OCI-LY3 (cell line): ENCODE measurements around the gene TMED5.

ENCODE experiments used
- H2AFZ ChIP-seq: fragments of 200-600, 300-600 bp; shearing (Covaris generic); 2 replicates; pipeline ENCODE4 v1.6.0; 2014; ENCODE audit warnings: antibody characterized with exemption, low read depth, low read length
- H3K27ac ChIP-seq: fragments of 200-600, 300-600 bp; sonication (generic); 2 replicates; pipeline ENCODE4 v1.5.1; 2014; ENCODE audit warnings: mild to moderate bottlenecking, low read length, moderate library complexity, mixed read lengths
- H3K27me3 ChIP-seq: fragments of 200-600, 300-600 bp; sonication (generic); 2 replicates; pipeline ENCODE4 v1.6.1; 2014; ENCODE audit warnings: low read depth, low read length, mixed read lengths
- H3K36me3 ChIP-seq: fragments of 200-600, 300-600 bp; sonication (generic); replicated peaks from 2 replicates; pipeline ENCODE3; 2014; ENCODE audit warnings: low read depth, low read length, mixed read lengths
- H3K4me1 ChIP-seq: fragments of 300-600, 200-600 bp; sonication (generic); 2 replicates; pipeline ENCODE4 v1.6.1; 2014; ENCODE audit warnings: low read length, mixed read lengths
- H3K4me2 ChIP-seq: fragments of 200-600, 300-600 bp; sonication (generic); 2 replicates; pipeline ENCODE4 v1.6.1; 2014; ENCODE audit warnings: low read length, mixed read lengths
- H3K4me3 ChIP-seq: fragments of 300-600, 200-600 bp; sonication (generic); 2 replicates; pipeline ENCODE4 v1.5.1; 2014; ENCODE audit warnings: antibody characterized with exemption, mild to moderate bottlenecking, low read length, moderate library complexity
- H3K79me2 ChIP-seq: fragments of 300-600, 200-600 bp; shearing (Covaris generic); 2 replicates; pipeline ENCODE4 v1.6.1; 2014; ENCODE audit warnings: mild to moderate bottlenecking, low read length, mixed read lengths
- H3K9ac ChIP-seq: fragments of 300-600, 200-600 bp; shearing (Covaris generic); 2 replicates; pipeline ENCODE4 v1.6.0; 2014; ENCODE audit warnings: mild to moderate bottlenecking, low read length, moderate library complexity
- H3K9me3 ChIP-seq: fragments of 200-600, 300-600 bp; shearing (Covaris generic); 2 replicates; pipeline ENCODE4 v1.6.1; 2014; ENCODE audit warnings: low read length, mixed read lengths; ENCODE audit not compliant: insufficient read depth
- H4K20me1 ChIP-seq: fragments of 200-600, 300-600 bp; sonication (generic); 2 replicates; pipeline ENCODE4 v1.6.1; 2016; ENCODE audit warnings: low read length, mixed read lengths; ENCODE audit not compliant: insufficient read depth
- EZH2phosphoT487 ChIP-seq: fragments of 200-600 bp; shearing (Covaris generic); IDR thresholded peaks from 2 replicates; pipeline ENCODE4 v1.6.1; 2018; ENCODE audit warnings: antibody characterized with exemption, mixed run types, low read depth
- TF ChIP-seq, protein P1 (sequence below): fragments of 200-600, 300-600 bp; sonication (generic); IDR thresholded peaks from 2 replicates; pipeline ENCODE4 v1.5.1; 2014; ENCODE audit warnings: antibody characterized with exemption, low read length, low read depth

TMED5 gene

DNA sequence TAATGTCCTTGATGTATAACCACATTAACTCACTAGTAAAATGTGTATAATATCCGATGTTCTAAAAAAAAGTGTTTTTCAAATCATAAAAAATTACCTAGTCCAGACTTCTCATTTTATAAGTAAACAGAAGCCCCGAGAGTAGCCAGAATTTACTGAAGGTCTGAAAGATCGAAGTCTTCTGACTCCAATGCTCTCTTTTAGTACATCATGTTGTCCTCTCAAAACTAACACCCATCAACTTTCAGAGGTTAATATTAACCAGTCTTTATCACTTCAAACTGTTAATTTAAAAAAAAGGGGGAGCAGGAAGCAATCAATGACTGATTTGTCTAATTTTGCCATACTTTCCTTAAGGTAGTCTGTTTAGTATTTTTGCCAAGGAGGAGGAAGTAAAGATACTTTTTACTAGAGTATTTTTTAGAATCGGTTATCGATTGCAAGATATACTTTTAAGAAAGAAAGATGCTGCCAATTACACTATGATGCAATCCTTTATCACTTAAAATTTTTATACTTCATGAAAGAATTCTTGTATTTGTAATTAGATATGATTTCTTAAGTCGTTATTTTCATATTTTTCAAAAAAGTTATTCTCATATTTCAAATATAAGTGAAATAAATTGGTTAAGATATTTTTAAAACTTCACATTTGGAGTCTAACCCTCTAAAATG lies 25.8 kb upstream of the TMED5 start:
- no peaks in the 10 kb centered on the region for H3K27me3 ChIP-seq
- no peak overlapping the region for H3K9ac ChIP-seq
- H4K20me1 ChIP-seq: no peaks in the 10 kb centered on the region
- H3K79me2 ChIP-seq: no peaks in the 10 kb centered on the region
- peaks cover 22% of the 10 kb centered on the region for H3K36me3 ChIP-seq
- H2AFZ ChIP-seq: no peak overlapping the region
- no peaks in the 10 kb centered on the region for H3K9me3 ChIP-seq
- no peak overlapping the region for H3K4me3 ChIP-seq
- H3K4me1 ChIP-seq: peaks cover 8% of the 10 kb centered on the region
- H3K27ac ChIP-seq: no peak overlapping the region
- H3K4me2 ChIP-seq: no peak overlapping the region
- TF ChIP-seq, protein P1, sequence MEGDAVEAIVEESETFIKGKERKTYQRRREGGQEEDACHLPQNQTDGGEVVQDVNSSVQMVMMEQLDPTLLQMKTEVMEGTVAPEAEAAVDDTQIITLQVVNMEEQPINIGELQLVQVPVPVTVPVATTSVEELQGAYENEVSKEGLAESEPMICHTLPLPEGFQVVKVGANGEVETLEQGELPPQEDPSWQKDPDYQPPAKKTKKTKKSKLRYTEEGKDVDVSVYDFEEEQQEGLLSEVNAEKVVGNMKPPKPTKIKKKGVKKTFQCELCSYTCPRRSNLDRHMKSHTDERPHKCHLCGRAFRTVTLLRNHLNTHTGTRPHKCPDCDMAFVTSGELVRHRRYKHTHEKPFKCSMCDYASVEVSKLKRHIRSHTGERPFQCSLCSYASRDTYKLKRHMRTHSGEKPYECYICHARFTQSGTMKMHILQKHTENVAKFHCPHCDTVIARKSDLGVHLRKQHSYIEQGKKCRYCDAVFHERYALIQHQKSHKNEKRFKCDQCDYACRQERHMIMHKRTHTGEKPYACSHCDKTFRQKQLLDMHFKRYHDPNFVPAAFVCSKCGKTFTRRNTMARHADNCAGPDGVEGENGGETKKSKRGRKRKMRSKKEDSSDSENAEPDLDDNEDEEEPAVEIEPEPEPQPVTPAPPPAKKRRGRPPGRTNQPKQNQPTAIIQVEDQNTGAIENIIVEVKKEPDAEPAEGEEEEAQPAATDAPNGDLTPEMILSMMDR: no peak

DNA sequence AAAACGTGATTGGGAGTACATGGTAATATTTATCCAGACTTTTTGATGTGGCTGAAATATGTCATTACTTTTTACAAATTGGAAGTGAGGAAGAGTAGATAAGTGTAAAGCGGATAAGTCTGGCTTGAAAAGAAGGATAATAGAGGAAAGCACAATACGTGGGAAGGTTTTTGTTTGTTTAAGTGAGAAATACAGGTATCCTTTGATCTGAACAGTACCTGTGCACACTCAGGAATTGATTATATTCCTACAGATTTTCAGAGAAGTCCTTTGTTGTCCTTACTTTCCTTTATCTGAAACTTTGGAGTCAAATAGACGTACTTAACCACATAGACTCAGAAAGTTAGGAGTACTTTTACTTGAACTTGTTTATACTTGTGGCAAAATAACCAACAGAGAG lies 20.5 kb upstream of the TMED5 start:
- Histone ChIP-seq H3K4me1 (peaks cover 17% of the 10 kb centered on the region), H3K27ac (no peak overlapping the region), H4K20me1 (no peaks in the 10 kb centered on the region), H2AFZ (no peak overlapping the region), H3K4me2 (no peak overlapping the region), H3K27me3 (no peaks in the 10 kb centered on the region), H3K9me3 (no peaks in the 10 kb centered on the region), H3K36me3 (peaks cover 29% of the 10 kb centered on the region), H3K4me3 (no peak overlapping the region), H3K9ac (no peak overlapping the region), H3K79me2 (no peaks in the 10 kb centered on the region)
- TF ChIP-seq, protein P1: no peak
- no peak for TF ChIP-seq EZH2phosphoT487

DNA sequence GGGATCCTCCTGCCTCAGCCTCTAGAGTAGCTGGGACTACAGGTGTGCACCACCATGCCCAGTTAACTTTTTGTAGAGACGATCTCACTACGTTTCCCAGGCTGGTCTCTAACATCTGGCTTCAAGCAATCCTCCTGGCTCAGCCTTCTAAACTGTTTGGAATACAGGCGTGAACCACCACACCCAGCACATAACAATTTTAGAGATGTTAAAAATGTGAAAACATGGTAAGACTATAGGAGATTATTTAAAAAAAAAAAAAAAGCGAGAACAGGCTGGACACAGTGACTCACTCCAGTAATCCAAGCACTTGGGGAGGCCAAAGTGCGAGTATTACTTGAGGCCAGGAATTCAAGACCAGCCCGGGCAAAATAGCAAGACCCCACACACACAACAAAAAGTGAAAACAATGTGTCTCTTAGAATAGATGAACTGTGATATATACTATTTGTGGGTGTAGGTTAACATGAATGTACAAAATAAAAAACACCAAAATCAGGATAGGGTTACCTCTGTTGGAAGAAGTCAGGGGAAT lies 19.9 kb upstream of the TMED5 start:
- no peaks in the 10 kb centered on the region for H3K27me3 ChIP-seq
- no peak overlapping the region for H3K4me2 ChIP-seq
- no peaks in the 10 kb centered on the region for H4K20me1 ChIP-seq
- no peaks in the 10 kb centered on the region for H3K79me2 ChIP-seq
- no peak overlapping the region for H3K4me3 ChIP-seq
- H3K9me3 ChIP-seq: no peaks in the 10 kb centered on the region
- H3K9ac ChIP-seq: no peak overlapping the region
- peaks cover 30% of the 10 kb centered on the region for H3K36me3 ChIP-seq
- H3K4me1 ChIP-seq: peaks cover 14% of the 10 kb centered on the region
- no peak overlapping the region for H3K27ac ChIP-seq
- H2AFZ ChIP-seq: no peak overlapping the region
- TF ChIP-seq, protein P1: no peak
- TF ChIP-seq EZH2phosphoT487: no peak

DNA sequence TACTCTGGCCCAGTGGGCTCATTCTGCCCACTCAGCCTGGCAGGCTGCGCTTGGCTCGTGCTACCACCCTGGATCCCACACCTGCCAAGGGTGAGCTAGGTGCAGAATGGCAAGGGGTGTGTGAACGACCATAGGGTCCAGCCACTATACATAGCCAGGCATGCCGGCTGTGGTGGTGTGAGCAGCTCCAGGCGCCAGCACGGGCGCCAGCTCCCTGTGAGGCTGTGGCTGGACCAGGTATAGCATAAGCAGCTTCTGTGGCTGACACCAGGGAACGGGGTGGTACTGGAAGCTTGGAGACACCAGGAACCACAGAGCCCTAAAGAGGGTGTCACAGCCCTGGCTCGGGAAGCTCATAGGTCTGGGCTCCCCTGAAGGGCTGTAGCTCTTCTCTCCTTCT lies 18.9 kb upstream of the TMED5 start:
- Histone ChIP-seq H3K9me3 (no peaks in the 10 kb centered on the region), H3K79me2 (no peaks in the 10 kb centered on the region), H3K27ac (no peak overlapping the region), H3K27me3 (no peaks in the 10 kb centered on the region), H3K36me3 (peaks cover 29% of the 10 kb centered on the region), H4K20me1 (no peaks in the 10 kb centered on the region), H2AFZ (no peak overlapping the region), H3K4me1 (peaks cover 9% of the 10 kb centered on the region; the same call in 1 of the 2 replicates), H3K9ac (no peak overlapping the region), H3K4me3 (no peak overlapping the region), H3K4me2 (no peak overlapping the region)
- no peak for TF ChIP-seq EZH2phosphoT487
- TF ChIP-seq, protein P1: no peak
